ENCODE results near the gene LRIG1. TPM values are rescaled to one million over a fixed set of nuclear protein-coding genes. Genes with fewer than 3 reads are reported as not detected.

LRIG1 gene
- total and polyA plus RNA-seq, 10 of the 15 experiments (the other 5 are each of a cell fraction or from before 2014, with no cell fraction given) = 0.84 to 16.4 (median 8.1) TPM

DNA sequence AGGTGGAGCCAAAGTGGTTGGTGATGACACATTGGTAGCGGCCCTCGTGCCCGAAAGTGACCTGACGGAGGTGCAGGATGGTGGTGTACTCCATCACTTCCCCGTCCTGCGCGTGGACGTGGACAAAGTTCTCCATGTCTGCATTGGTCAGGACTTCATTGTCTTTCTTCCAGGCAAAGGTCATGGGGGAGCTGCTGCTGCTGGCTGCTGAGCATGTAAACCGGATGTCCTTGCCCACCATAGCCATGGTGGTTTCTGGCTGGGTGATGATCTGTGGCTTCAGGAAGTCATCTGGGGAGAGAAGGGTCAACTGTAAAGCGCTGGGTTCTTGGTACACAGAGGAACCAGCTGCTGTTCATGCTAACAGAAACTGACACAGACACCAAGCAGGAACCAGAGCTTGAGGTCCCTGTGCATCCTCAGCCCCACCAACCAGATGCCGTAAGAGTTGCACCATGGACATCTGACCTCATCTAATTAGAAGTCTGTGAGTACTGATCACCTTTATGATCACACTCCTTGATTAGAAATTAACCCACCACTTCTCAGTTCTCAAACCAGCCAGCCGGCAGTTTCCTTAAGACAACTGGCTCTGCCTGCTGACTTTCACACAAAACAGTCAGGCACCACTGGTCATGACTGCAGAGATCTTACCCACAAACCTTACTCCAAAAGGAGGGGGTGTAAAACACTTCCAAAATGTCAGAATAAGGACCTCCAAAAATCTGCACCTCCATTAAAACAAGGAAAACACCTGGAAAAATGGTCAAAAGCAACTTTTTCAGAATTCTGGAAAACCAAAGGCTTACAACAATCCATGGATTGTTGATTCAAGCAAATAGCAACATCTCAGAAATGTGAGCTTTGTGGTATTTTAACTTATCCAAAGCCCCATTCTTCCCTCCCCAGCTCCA is 114.6 kb downstream of the LRIG1 start (continued):
- TF ChIP-seq, protein P1, sequence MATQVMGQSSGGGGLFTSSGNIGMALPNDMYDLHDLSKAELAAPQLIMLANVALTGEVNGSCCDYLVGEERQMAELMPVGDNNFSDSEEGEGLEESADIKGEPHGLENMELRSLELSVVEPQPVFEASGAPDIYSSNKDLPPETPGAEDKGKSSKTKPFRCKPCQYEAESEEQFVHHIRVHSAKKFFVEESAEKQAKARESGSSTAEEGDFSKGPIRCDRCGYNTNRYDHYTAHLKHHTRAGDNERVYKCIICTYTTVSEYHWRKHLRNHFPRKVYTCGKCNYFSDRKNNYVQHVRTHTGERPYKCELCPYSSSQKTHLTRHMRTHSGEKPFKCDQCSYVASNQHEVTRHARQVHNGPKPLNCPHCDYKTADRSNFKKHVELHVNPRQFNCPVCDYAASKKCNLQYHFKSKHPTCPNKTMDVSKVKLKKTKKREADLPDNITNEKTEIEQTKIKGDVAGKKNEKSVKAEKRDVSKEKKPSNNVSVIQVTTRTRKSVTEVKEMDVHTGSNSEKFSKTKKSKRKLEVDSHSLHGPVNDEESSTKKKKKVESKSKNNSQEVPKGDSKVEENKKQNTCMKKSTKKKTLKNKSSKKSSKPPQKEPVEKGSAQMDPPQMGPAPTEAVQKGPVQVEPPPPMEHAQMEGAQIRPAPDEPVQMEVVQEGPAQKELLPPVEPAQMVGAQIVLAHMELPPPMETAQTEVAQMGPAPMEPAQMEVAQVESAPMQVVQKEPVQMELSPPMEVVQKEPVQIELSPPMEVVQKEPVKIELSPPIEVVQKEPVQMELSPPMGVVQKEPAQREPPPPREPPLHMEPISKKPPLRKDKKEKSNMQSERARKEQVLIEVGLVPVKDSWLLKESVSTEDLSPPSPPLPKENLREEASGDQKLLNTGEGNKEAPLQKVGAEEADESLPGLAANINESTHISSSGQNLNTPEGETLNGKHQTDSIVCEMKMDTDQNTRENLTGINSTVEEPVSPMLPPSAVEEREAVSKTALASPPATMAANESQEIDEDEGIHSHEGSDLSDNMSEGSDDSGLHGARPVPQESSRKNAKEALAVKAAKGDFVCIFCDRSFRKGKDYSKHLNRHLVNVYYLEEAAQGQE (IDR thresholded peaks at IDR 0.05; ENCODE audit: low read depth, low read length) = no peak
- TF ChIP-seq SUPT20H (IDR thresholded peaks at IDR 0.05; ENCODE audit: borderline replicate concordance, control insufficient read depth, low read depth, low read length) = no peak
- 0 out of 2 replicates have a peak, but pooled peaks have one; percentile 83 for TF ChIP-seq PAX8 (IDR thresholded peaks at IDR 0.05)
- peak; percentile 89 for TF ChIP-seq IKZF1 (conservative IDR thresholded peaks at IDR 0.05)
- TF ChIP-seq MAX (IDR thresholded peaks at IDR 0.05; ENCODE audit: low read depth, low read length) = peak; percentile 27; the same call in 1 of the 2 replicates
- TF ChIP-seq YBX1 (IDR thresholded peaks at IDR 0.05) = no peak
- TF ChIP-seq ZBTB40 (IDR thresholded peaks at IDR 0.05; ENCODE audit: borderline replicate concordance) = no peak
- TF ChIP-seq, protein P2, sequence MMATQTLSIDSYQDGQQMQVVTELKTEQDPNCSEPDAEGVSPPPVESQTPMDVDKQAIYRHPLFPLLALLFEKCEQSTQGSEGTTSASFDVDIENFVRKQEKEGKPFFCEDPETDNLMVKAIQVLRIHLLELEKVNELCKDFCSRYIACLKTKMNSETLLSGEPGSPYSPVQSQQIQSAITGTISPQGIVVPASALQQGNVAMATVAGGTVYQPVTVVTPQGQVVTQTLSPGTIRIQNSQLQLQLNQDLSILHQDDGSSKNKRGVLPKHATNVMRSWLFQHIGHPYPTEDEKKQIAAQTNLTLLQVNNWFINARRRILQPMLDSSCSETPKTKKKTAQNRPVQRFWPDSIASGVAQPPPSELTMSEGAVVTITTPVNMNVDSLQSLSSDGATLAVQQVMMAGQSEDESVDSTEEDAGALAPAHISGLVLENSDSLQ (IDR thresholded peaks at IDR 0.05) = 0 out of 2 replicates have a peak, but pooled peaks have one; percentile 3
- TF ChIP-seq KDM1A (IDR thresholded peaks at IDR 0.05; ENCODE audit: borderline replicate concordance) = no peak
- peak; percentile 62 for TF ChIP-seq CUX1 (IDR thresholded peaks at IDR 0.05; ENCODE audit: insufficient replicate concordance, low read depth, low read length)
- peak; percentile 75 for TF ChIP-seq NR2C1 (IDR thresholded peaks at IDR 0.05)
- TF ChIP-seq CREB1 (IDR thresholded peaks at IDR 0.05; ENCODE audit: low read depth) = 0 out of 2 replicates have a peak, but pooled peaks have one; percentile 5
- 0 out of 2 replicates have a peak, but pooled peaks have one; percentile 72 for TF ChIP-seq LARP7 (IDR thresholded peaks at IDR 0.05)
